HepG2 (cell line): ENCODE measurements around the gene TNRC18. TPM values are rescaled to one million over a fixed set of nuclear protein-coding genes. Genes with fewer than 3 reads are reported as not detected.

Source experiments
- ATAC-seq: fragments of 200-7000 bp; cut with Tn5 transposase; 3 replicates; pipeline ENCODE4 v1.9.1; 2020; ENCODE audit warnings: mild to moderate bottlenecking, moderate library complexity
- BruUV-seq: library from RNA; stranded (reverse); fragments of 400-500 nt; replicated peaks from 2 replicates; lab custom pipeline; 2021; lab: Mats Ljungman, UMichigan
- CTCF ChIA-PET: fragments of 300-600 bp; formaldehyde crosslinking; extraction: SDS; loops from one replicate; lab custom pipeline; 2021; ENCODE audit warnings: low total read pairs, inconsistent platforms, low intra/inter-chr PET ratio; lab: Yijun Ruan, JAX
- POLR2A ChIA-PET: fragments of 350-600 bp; sonication (Branson Sonifier 250); formaldehyde crosslinking; loops from one replicate; lab custom pipeline; 2020; ENCODE audit warnings: antibody characterized with exemption, inconsistent platforms; lab: Yijun Ruan, JAX
- DNase-seq: peaks from one replicate; pipeline ENCODE4 v3.0.0-alpha.2; 2015; ENCODE audit warnings: low spot score
- FAIRE-seq: peaks from 3 replicates; lab custom pipeline; 2011; peaks lifted over from hg19 to GRCh38; lab: Jason Lieb, UNC
- H2AFZ ChIP-seq: one replicate; pipeline ENCODE4 v1.6.1; 2011; ENCODE audit warnings: low read length, inconsistent platforms
- H3K27ac ChIP-seq: fragments of 300-600 bp; 3 replicates; pipeline ENCODE4 v1.8.0; 2011; ENCODE audit warnings: mixed run types, mild to moderate bottlenecking, mixed read lengths, low read length, inconsistent platforms; ENCODE audit not compliant: insufficient read depth; ENCODE audit errors: extremely low read length
- H3K27me3 ChIP-seq, 2 experiments: fragments of 200-600 bp in 1 of 2; 2 replicates in 1 of 2; 3 replicates in 1 of 2; pipeline versions ENCODE4 v1.6.0 to v1.8.0; 2011; ENCODE audit warnings: low read length in 2 of 2, mild to moderate bottlenecking in 2 of 2, moderate library complexity in 2 of 2, inconsistent platforms in 1 of 2; ENCODE audit not compliant: insufficient read depth in 2 of 2, control insufficient read depth in 1 of 2
- H3K36me3 ChIP-seq, 2 experiments: fragments of 200-600 bp in 1 of 2; replicated peaks in 1 of 2; 2 replicates in 1 of 2; 3 replicates in 1 of 2; pipeline versions ENCODE4 v1.5.1 to v1.8.0; 2011; ENCODE audit warnings: low read length in 2 of 2, inconsistent platforms in 1 of 2; ENCODE audit not compliant: insufficient read depth in 2 of 2, control insufficient read depth in 1 of 2
- H3K4me1 ChIP-seq: 2 replicates; pipeline ENCODE4 v1.5.1; 2012; ENCODE audit warnings: low read length, inconsistent platforms; ENCODE audit not compliant: insufficient read depth
- H3K4me2 ChIP-seq: 2 replicates; pipeline ENCODE4 v1.6.0; 2011; ENCODE audit warnings: low read depth, low read length, inconsistent platforms
- H3K4me3 ChIP-seq, 3 experiments: fragments of 200-600 bp in 1 of 3; sonication (generic), shearing (Covaris generic) in 1 of 3; replicated peaks in 1 of 3; 2 replicates each; pipeline ENCODE4 v1.5.1; 2011 to 2016; ENCODE audit warnings: low read length in 3 of 3, inconsistent platforms in 2 of 3, low read depth in 2 of 3, mild to moderate bottlenecking in 2 of 3, control low read depth in 1 of 3, mixed read lengths in 1 of 3; ENCODE audit not compliant: insufficient read depth in 1 of 3
- H3K79me2 ChIP-seq: one replicate; pipeline ENCODE4 v1.6.1; 2011; ENCODE audit warnings: low read length, inconsistent platforms; ENCODE audit not compliant: insufficient read depth
- H3K9ac ChIP-seq: 2 replicates; pipeline ENCODE4 v1.6.0; 2011; ENCODE audit warnings: mild to moderate bottlenecking, low read depth, low read length, inconsistent platforms; ENCODE audit not compliant: insufficient read depth
- H3K9me3 ChIP-seq: 2 replicates; pipeline ENCODE4 v1.5.1; 2012; ENCODE audit warnings: mild to moderate bottlenecking, low read length
- H4K20me1 ChIP-seq: 2 replicates; pipeline ENCODE4 v1.6.0; 2011; ENCODE audit warnings: inconsistent platforms, mild to moderate bottlenecking, low read length, moderate library complexity; ENCODE audit not compliant: insufficient read depth
- HCFC1 ChIP-seq: fragments of 150-350 bp; IDR thresholded peaks from 2 replicates; pipeline ENCODE4 v1.6.1; 2014; ENCODE audit warnings: low read depth, low read length
- KDM2A ChIP-seq: sonication (generic); formaldehyde crosslinking; IDR thresholded peaks from 2 replicates; pipeline ENCODE4 v1.4.0; 2020; ENCODE audit warnings: low read depth, missing genetic modification reagents, borderline replicate concordance
- KLF12 ChIP-seq: sonication (generic); formaldehyde crosslinking; IDR thresholded peaks from 2 replicates; pipeline ENCODE4 v1.4.0; 2020; ENCODE audit warnings: missing genetic modification reagents, borderline replicate concordance
- NR2C2 ChIP-seq: sonication (generic); formaldehyde crosslinking; IDR thresholded peaks from 2 replicates; pipeline ENCODE4 v1.4.0; 2020; ENCODE audit warnings: missing genetic modification reagents, mild to moderate bottlenecking, moderate library complexity, borderline replicate concordance
- PATZ1 ChIP-seq: sonication (generic); formaldehyde crosslinking; IDR thresholded peaks from 2 replicates; pipeline ENCODE4 v1.4.0; 2020; ENCODE audit warnings: missing genetic modification reagents
- SAP130 ChIP-seq: IDR thresholded peaks from 2 replicates; pipeline ENCODE4 v1.6.1; 2016; ENCODE audit warnings: low read depth
- THAP7 ChIP-seq: sonication (generic); formaldehyde crosslinking; IDR thresholded peaks from 2 replicates; pipeline ENCODE4 v1.8.1; 2023; ENCODE audit warnings: mild to moderate bottlenecking, missing genetic modification reagents
- ZNF557 ChIP-seq: sonication (generic); formaldehyde crosslinking; IDR thresholded peaks from 2 replicates; pipeline ENCODE4 v1.4.0; 2020; ENCODE audit warnings: missing genetic modification reagents
- WGBS: methylation state at CpG from one replicate; pipeline ENCODE4 v1.1.6; 2017; ENCODE audit warnings: low lambda C conversion rate; 5-methylcytosine and 5-hydroxymethylcytosine counted together
- in situ Hi-C: cut with HindIII; loops from 2 replicates; pipeline ENCODE4 v1.10.0; 2017; ENCODE audit warnings: low pct_unique_long_range_greater_than_20kb; ENCODE audit not compliant: extremely low pct_ligation_motif_present
- intact Hi-C: fragments of 100-400 bp; cut with micrococcal nuclease; formaldehyde crosslinking; loops from one replicate; pipeline ENCODE4 v1.10.0; 2022; ENCODE audit not compliant: unreplicated experiment
- polyA plus RNA-seq, 8 experiments: library from polyadenylated mRNA; depleted of rRNA in 3 of 8; stranded (reverse) in 7 of 8; unstranded in 1 of 8; fragments of >200 nt; fragmentation: Illumina TruSeq in 4 of 8; extraction: Trizol in 4 of 8; gene quantifications; 2 replicates each; pipeline versions ENCODE4 v1.2.1 to v1.2.3, GENCODE V29; 2011 to 2016; ENCODE audit warnings: low read depth in 4 of 8, missing spikeins in 1 of 8, mixed read lengths in 1 of 8; ENCODE audit not compliant: insufficient read depth in 1 of 8
- total RNA-seq, 5 experiments: library from RNA; depleted of rRNA; stranded (reverse); fragments of >200 nt; fragmentation: Illumina TruSeq; extraction: Trizol; gene quantifications; 2 replicates each; pipeline ENCODE4 v1.2.3, GENCODE V29; 2016; ENCODE audit warnings: low read depth in 1 of 5
- TF ChIP-seq, protein P1 (sequence below): sonication (generic); formaldehyde crosslinking; IDR thresholded peaks from 2 replicates; pipeline ENCODE4 v1.5.0; 2020; ENCODE audit warnings: mild to moderate bottlenecking, missing genetic modification reagents
- TF ChIP-seq, protein P2 (sequence below): sonication (generic); formaldehyde crosslinking; IDR thresholded peaks from 2 replicates; pipeline ENCODE4 v1.9.0; 2022; ENCODE audit warnings: missing genetic modification reagents, mild to moderate bottlenecking, borderline replicate concordance
- TF ChIP-seq, protein P3 (sequence below): sonication (generic); formaldehyde crosslinking; IDR thresholded peaks from 2 replicates; pipeline ENCODE4 v1.4.0; 2020; ENCODE audit warnings: mild to moderate bottlenecking, missing genetic modification reagents

The TNRC18 gene
- total and polyA plus RNA-seq, 2 of the 13 experiments (the other 11 are each of a cell fraction or from before 2014, with no cell fraction given), result 11.7 to 17.4 TPM

GRCh38 chr7:5452937-5453540 is 29.4 kb upstream of the TNRC18 start (continued):
- no peak for TF ChIP-seq THAP7 (CRISPR knock-in tag)
- no peak for TF ChIP-seq SAP130
- no peak for TF ChIP-seq ZNF557 (CRISPR knock-in tag)
- TF ChIP-seq NR2C2 (CRISPR knock-in tag), result peak; percentile 40; the same call in 1 of the 2 replicates
- no peak for TF ChIP-seq KLF12
- TF ChIP-seq, all 625 proteins: peak for 8

DNA sequence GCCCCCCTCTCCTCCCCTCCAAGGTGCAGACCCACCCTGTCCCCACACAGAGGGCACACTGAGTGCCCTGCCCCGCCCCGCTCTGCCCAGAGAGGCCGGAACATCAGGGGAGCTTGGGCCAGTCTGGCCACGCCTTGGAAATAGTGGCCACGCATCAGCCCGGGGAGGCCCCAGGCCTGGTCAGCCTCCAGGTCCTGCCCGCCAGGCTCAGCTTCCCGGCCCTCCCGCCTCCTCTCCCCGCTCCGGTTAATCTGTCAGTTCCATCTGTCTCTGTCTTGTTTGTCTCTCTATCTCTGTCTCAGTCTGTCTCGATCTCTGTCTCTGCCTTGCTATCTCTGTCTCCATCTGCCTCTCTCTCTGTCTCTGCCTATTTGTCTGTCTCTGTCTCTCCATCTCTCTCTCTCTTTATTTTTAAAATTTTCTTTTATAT is 28.9 kb upstream of the TNRC18 start:
- H3K9me3 ChIP-seq, result no peaks in the 10 kb centered on the region
- H3K27me3 ChIP-seq, result peaks cover 0 to 4% of the 10 kb centered on the region in 2 experiments; a peak in 4 of 5 replicates
- H3K9ac ChIP-seq, result 0 out of 2 replicates have a peak overlapping the region, but pooled peaks have one; percentile 29
- 5% methylated on average over 7 of the region's 12 CpGs for WGBS
- no peaks in the 10 kb centered on the region for H3K79me2 ChIP-seq
- in situ Hi-C loops, result loop anchor here (5.0 to 25.0 kb wide), 3 partner anchors 85 to 315 kb away; no protein-coding TSS in a partner anchor
- H3K4me1 ChIP-seq, result peaks cover 35% of the 10 kb centered on the region
- no peak overlapping the region for H3K27ac ChIP-seq
- H4K20me1 ChIP-seq, result peaks cover 3% of the 10 kb centered on the region; the same call in 1 of the 2 replicates
- no peaks in the 10 kb centered on the region for H3K36me3 ChIP-seq
- H2AFZ ChIP-seq, result no peak overlapping the region
- intact Hi-C loops, result no loop called here
- no peak overlapping the region for H3K4me3 ChIP-seq
- no TSS peak for BruUV-seq
- H3K4me2 ChIP-seq, result peak overlapping the region; percentile 47
- ChIA-PET CTCF (no interaction called here), POLR2A (interaction anchor here (0.7 to 3.4 kb wide), 4 partner anchors 13 to 87 kb away, joined by 3 to 16 read pairs (median 4); partner anchors contain the start of gene TNRC18)
- FAIRE-seq (no peak), ATAC-seq (peak; percentile 47), DNase-seq (no peak)
- TF ChIP-seq, protein P1, sequence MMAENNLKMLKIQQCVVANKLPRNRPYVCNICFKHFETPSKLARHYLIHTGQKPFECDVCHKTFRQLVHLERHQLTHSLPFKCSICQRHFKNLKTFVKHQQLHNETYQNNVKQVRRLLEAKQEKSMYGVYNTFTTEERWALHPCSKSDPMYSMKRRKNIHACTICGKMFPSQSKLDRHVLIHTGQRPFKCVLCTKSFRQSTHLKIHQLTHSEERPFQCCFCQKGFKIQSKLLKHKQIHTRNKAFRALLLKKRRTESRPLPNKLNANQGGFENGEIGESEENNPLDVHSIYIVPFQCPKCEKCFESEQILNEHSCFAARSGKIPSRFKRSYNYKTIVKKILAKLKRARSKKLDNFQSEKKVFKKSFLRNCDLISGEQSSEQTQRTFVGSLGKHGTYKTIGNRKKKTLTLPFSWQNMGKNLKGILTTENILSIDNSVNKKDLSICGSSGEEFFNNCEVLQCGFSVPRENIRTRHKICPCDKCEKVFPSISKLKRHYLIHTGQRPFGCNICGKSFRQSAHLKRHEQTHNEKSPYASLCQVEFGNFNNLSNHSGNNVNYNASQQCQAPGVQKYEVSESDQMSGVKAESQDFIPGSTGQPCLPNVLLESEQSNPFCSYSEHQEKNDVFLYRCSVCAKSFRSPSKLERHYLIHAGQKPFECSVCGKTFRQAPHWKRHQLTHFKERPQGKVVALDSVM (CRISPR knock-in tag), result peak; percentile 27; the same call in 1 of the 2 replicates
- TF ChIP-seq, protein P2, sequence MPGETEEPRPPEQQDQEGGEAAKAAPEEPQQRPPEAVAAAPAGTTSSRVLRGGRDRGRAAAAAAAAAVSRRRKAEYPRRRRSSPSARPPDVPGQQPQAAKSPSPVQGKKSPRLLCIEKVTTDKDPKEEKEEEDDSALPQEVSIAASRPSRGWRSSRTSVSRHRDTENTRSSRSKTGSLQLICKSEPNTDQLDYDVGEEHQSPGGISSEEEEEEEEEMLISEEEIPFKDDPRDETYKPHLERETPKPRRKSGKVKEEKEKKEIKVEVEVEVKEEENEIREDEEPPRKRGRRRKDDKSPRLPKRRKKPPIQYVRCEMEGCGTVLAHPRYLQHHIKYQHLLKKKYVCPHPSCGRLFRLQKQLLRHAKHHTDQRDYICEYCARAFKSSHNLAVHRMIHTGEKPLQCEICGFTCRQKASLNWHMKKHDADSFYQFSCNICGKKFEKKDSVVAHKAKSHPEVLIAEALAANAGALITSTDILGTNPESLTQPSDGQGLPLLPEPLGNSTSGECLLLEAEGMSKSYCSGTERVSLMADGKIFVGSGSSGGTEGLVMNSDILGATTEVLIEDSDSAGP (CRISPR knock-in tag), result 0 out of 2 replicates have a peak, but pooled peaks have one; percentile 23
- TF ChIP-seq PATZ1 (CRISPR knock-in tag) (0 out of 2 replicates have a peak, but pooled peaks have one; percentile 3), KDM2A (CRISPR knock-in tag) (0 out of 2 replicates have a peak, but pooled peaks have one; percentile 25), HCFC1 (no peak)
- TF ChIP-seq, protein P3, sequence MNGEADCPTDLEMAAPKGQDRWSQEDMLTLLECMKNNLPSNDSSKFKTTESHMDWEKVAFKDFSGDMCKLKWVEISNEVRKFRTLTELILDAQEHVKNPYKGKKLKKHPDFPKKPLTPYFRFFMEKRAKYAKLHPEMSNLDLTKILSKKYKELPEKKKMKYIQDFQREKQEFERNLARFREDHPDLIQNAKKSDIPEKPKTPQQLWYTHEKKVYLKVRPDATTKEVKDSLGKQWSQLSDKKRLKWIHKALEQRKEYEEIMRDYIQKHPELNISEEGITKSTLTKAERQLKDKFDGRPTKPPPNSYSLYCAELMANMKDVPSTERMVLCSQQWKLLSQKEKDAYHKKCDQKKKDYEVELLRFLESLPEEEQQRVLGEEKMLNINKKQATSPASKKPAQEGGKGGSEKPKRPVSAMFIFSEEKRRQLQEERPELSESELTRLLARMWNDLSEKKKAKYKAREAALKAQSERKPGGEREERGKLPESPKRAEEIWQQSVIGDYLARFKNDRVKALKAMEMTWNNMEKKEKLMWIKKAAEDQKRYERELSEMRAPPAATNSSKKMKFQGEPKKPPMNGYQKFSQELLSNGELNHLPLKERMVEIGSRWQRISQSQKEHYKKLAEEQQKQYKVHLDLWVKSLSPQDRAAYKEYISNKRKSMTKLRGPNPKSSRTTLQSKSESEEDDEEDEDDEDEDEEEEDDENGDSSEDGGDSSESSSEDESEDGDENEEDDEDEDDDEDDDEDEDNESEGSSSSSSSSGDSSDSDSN (CRISPR knock-in tag), result peak; percentile 55
